GM12878 (cell line): ENCODE data around the gene CFAP90.

Experiments
- EZH2 ChIP-seq: IDR thresholded peaks from 2 replicates; pipeline ENCODE4 v1.6.1; 2012; ENCODE audit warnings: low read depth, mild to moderate bottlenecking, control low read depth, inconsistent platforms, low read length, borderline replicate concordance; ENCODE audit not compliant: control insufficient read depth
- HDAC2 ChIP-seq: fragments of 200-600 bp; sonication (generic); IDR thresholded peaks from 2 replicates; pipeline ENCODE4 v1.6.1; 2017
- MTA2 ChIP-seq: fragments of 450-650 bp; IDR thresholded peaks from 2 replicates; pipeline ENCODE4 v1.6.1; 2016; ENCODE audit warnings: low read depth, mild to moderate bottlenecking, moderate library complexity
- RAD21 ChIP-seq: IDR thresholded peaks from 2 replicates; pipeline ENCODE4 v1.6.1; 2011; ENCODE audit warnings: mild to moderate bottlenecking, low read depth, low read length, moderate library complexity; ENCODE audit not compliant: insufficient read depth
- RBBP5 ChIP-seq: fragments of 200-600 bp; sonication (generic); conservative IDR thresholded peaks from 2 replicates; pipeline ENCODE4 v1.6.1; 2016
- TAF1 ChIP-seq: IDR thresholded peaks from 2 replicates; pipeline ENCODE4 v1.6.1; 2011; ENCODE audit warnings: mild to moderate bottlenecking, low read depth, low read length, borderline replicate concordance

GRCh38 chr5:7866196-7866595, 15.3 kb upstream of the CFAP90 start:
- TF ChIP-seq RAD21, result no peak
- no peak for TF ChIP-seq MTA2
- no peak for TF ChIP-seq HDAC2
- no peak for TF ChIP-seq RBBP5
- TF ChIP-seq TAF1, result no peak
- no peak for TF ChIP-seq EZH2
